Loucy (cell line): ENCODE data around the gene CALN1.

ENCODE experiments used
- EZH2phosphoT487 ChIP-seq: fragments of 200-600 bp; IDR thresholded peaks from 2 replicates; pipeline ENCODE4 v1.6.1; 2018; ENCODE audit warnings: antibody characterized with exemption, mild to moderate bottlenecking, moderate library complexity, borderline replicate concordance
- TF ChIP-seq, protein P1 (sequence below): fragments of 200-600 bp; sonication (generic); conservative IDR thresholded peaks from 2 replicates; pipeline ENCODE4 v1.5.1; 2014; ENCODE audit warnings: mild to moderate bottlenecking, antibody characterized with exemption, low read length

DNA sequence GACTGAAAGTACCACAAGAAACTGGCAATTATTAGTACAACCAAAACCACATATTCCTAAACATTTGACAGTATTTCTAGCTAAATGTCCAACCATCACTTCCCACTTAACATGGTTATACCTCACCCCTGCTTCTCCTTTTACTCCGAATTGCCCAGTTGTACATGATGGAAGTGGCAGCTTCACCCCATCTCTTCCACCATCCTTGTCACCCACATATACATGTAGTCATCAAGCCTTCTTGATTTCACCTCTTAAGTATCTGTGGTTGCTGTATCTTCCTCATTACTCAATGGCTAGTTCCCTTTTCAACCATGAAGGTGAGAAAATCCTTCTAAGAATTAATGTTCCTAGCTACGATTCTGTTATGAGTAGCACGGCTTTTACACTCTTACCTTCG, 388.2 kb downstream of the CALN1 start:
- TF ChIP-seq, protein P1, sequence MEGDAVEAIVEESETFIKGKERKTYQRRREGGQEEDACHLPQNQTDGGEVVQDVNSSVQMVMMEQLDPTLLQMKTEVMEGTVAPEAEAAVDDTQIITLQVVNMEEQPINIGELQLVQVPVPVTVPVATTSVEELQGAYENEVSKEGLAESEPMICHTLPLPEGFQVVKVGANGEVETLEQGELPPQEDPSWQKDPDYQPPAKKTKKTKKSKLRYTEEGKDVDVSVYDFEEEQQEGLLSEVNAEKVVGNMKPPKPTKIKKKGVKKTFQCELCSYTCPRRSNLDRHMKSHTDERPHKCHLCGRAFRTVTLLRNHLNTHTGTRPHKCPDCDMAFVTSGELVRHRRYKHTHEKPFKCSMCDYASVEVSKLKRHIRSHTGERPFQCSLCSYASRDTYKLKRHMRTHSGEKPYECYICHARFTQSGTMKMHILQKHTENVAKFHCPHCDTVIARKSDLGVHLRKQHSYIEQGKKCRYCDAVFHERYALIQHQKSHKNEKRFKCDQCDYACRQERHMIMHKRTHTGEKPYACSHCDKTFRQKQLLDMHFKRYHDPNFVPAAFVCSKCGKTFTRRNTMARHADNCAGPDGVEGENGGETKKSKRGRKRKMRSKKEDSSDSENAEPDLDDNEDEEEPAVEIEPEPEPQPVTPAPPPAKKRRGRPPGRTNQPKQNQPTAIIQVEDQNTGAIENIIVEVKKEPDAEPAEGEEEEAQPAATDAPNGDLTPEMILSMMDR: no peak
- TF ChIP-seq EZH2phosphoT487: no peak
